Measurements from ENCODE around the gene LYRM4. TPM values are rescaled to one million over a fixed set of nuclear protein-coding genes. Genes with fewer than 3 reads are reported as not detected.

LYRM4 gene
- 10 to 100 TPM; 55.8 to 57.1 TPM for total RNA-seq

- ChIA-PET CTCF (interaction anchor here (2.6 kb wide), 1 partner anchor 42 kb away, joined by 12 read pairs; no protein-coding TSS in a partner anchor), POLR2A (interaction anchor here (0.5 to 1.1 kb wide), 3 partner anchors 19 to 144 kb away, joined by 3 to 6 read pairs (median 3); no protein-coding TSS in a partner anchor)
These were observed at the start of gene LYRM4, which contains the start of gene FARS2 for GRCh38 chr6:5260661-5261544. Gene LYRM4 (minus strand): TSS chr6:5260950. CDS start chr6:5260733, 217 bp downstream. Gene FARS2 (plus strand): TSS chr6:5261513.

GRCh38 chr6:5308066-5308465 lies 47.3 kb upstream of the LYRM4 start:
- ChIA-PET POLR2A (no interaction called here), CTCF (no interaction called here)

- CTCF ChIA-PET = no interaction called here
- POLR2A ChIA-PET = no interaction called here
These were observed 46.3 kb upstream of the LYRM4 start for GRCh38 chr6:5307058-5307457.

GRCh38 chr6:5305968-5306626 lies 45.3 kb upstream of the LYRM4 start:
- CTCF ChIA-PET = no interaction called here
- POLR2A ChIA-PET = no interaction called here

GRCh38 chr6:5303682-5304081 lies 42.9 kb upstream of the LYRM4 start:
- CTCF ChIA-PET = interaction anchor here (1.1 to 3.1 kb wide), 11 partner anchors 9 to 160 kb away, joined by 3 to 23 read pairs (median 4); partner anchors contain the start of genes FARS2 and LYRM4
- POLR2A ChIA-PET = interaction anchor here (1.0 to 1.3 kb wide), 2 partner anchors 22 to 41 kb away, joined by 3 to 4 read pairs; no protein-coding TSS in a partner anchor

- ChIA-PET CTCF (interaction anchor here (1.0 to 3.1 kb wide), 16 partner anchors 9 to 163 kb away, joined by 3 to 23 read pairs (median 4); partner anchors contain the start of genes FARS2 and LYRM4), POLR2A (interaction anchor here (1.0 to 1.3 kb wide), 4 partner anchors 21 to 104 kb away, joined by 3 to 4 read pairs (median 4); no protein-coding TSS in a partner anchor)
These were observed 42.4 kb upstream of the LYRM4 start for GRCh38 chr6:5302995-5303622.

GRCh38 chr6:5302220-5302946 lies 41.6 kb upstream of the LYRM4 start:
- ChIA-PET POLR2A (interaction anchor here (0.9 to 1.3 kb wide), 5 partner anchors 21 to 361 kb away, joined by 3 to 4 read pairs (median 4); no protein-coding TSS in a partner anchor), CTCF (interaction anchor here (0.7 to 3.1 kb wide), 18 partner anchors 8 to 163 kb away, joined by 3 to 23 read pairs (median 4); partner anchors contain the start of genes FARS2 and LYRM4)

GRCh38 chr6:5300206-5300764 lies 39.5 kb upstream of the LYRM4 start:
- ChIA-PET POLR2A (no interaction called here), CTCF (no interaction called here)

GRCh38 chr6:5295623-5296022 lies 34.9 kb upstream of the LYRM4 start:
- CTCF ChIA-PET = interaction anchor here (0.6 kb wide), 1 partner anchor 19 kb away, joined by 3 read pairs; no protein-coding TSS in a partner anchor
- POLR2A ChIA-PET = interaction anchor here (0.7 kb wide), 1 partner anchor 33 kb away, joined by 5 read pairs; no protein-coding TSS in a partner anchor

- POLR2A ChIA-PET = no interaction called here
- CTCF ChIA-PET = interaction anchor here (0.9 kb wide), 1 partner anchor 8 kb away, joined by 3 read pairs; no protein-coding TSS in a partner anchor
These were observed 33.9 kb upstream of the LYRM4 start for GRCh38 chr6:5294392-5295211.

- ChIA-PET POLR2A (no interaction called here), CTCF (no interaction called here)
These were observed 32.9 kb upstream of the LYRM4 start for GRCh38 chr6:5293692-5294091.

- POLR2A ChIA-PET = no interaction called here
- CTCF ChIA-PET = no interaction called here
These were observed 31.4 kb upstream of the LYRM4 start for GRCh38 chr6:5292154-5292553.

- POLR2A ChIA-PET = no interaction called here
- CTCF ChIA-PET = interaction anchor here (0.6 to 1.2 kb wide), 3 partner anchors 12 to 147 kb away, joined by 3 to 5 read pairs (median 4); no protein-coding TSS in a partner anchor
These were observed 29.8 kb upstream of the LYRM4 start for GRCh38 chr6:5290500-5290899.

- ChIA-PET CTCF (interaction anchor here (0.6 to 1.2 kb wide), 3 partner anchors 13 to 146 kb away, joined by 3 to 5 read pairs (median 4); no protein-coding TSS in a partner anchor), POLR2A (no interaction called here)
These were observed 29.3 kb upstream of the LYRM4 start for GRCh38 chr6:5290097-5290496.

GRCh38 chr6:5287966-5288297 lies 27.2 kb upstream of the LYRM4 start:
- POLR2A ChIA-PET = no interaction called here
- CTCF ChIA-PET = interaction anchor here (1.5 kb wide), 2 partner anchors 12 to 15 kb away, joined by 3 read pairs; no protein-coding TSS in a partner anchor

GRCh38 chr6:5287205-5287965 lies 26.6 kb upstream of the LYRM4 start:
- ChIA-PET POLR2A (no interaction called here), CTCF (interaction anchor here (1.5 kb wide), 2 partner anchors 12 to 16 kb away, joined by 3 read pairs; no protein-coding TSS in a partner anchor)

- ChIA-PET POLR2A (no interaction called here), CTCF (interaction anchor here (1.5 kb wide), 2 partner anchors 11 to 16 kb away, joined by 3 read pairs; no protein-coding TSS in a partner anchor)
These were observed 26.0 kb upstream of the LYRM4 start for GRCh38 chr6:5286780-5287179.
